ENCODE data around the gene PTPRT.

DNA sequence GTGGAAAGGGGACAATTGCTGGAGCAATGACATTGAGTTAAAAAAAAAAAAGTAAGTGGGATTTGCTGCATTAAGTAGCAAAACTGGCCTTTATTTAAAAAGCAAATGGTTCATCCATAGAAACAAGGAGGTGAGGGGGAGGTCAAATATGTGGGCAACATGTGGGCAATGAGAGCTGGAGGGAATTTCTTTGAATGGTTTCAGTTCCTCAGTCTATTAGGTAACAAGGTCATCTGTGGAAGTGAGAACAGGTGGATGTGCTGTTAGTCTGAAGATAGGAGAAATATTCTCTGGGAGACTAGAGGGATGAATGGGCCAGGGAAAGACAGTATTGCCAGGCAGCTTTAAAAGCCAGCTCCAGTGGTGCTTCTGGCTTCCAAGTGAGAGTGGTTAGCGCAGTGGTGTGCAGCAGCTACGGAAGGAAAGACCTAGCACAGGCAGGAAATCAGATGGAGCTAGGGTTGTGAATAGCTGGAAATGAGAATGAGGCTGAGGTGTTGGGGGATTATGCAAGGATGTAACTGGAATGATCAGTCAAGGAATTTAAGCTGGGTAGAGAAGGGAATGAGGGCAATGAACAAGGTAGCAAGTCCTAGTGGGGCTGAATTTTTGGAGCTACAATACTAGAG, 727.6 kb downstream of the PTPRT start:
- TF ChIP-seq, protein P1, sequence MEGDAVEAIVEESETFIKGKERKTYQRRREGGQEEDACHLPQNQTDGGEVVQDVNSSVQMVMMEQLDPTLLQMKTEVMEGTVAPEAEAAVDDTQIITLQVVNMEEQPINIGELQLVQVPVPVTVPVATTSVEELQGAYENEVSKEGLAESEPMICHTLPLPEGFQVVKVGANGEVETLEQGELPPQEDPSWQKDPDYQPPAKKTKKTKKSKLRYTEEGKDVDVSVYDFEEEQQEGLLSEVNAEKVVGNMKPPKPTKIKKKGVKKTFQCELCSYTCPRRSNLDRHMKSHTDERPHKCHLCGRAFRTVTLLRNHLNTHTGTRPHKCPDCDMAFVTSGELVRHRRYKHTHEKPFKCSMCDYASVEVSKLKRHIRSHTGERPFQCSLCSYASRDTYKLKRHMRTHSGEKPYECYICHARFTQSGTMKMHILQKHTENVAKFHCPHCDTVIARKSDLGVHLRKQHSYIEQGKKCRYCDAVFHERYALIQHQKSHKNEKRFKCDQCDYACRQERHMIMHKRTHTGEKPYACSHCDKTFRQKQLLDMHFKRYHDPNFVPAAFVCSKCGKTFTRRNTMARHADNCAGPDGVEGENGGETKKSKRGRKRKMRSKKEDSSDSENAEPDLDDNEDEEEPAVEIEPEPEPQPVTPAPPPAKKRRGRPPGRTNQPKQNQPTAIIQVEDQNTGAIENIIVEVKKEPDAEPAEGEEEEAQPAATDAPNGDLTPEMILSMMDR (IDR thresholded peaks at IDR 0.05): no peak
- TF ChIP-seq EP300 (IDR thresholded peaks at IDR 0.05): no peak

Measured in ovary (tissue), 3 donors.